NCI-H1105 (cell line): Measurements from ENCODE around the gene CDKN1A.

Experiments
- DNase-seq: peaks from one replicate; lab custom pipeline; 2025; lab: John Stamatoyannopoulos, UW

CDKN1A gene

DNA sequence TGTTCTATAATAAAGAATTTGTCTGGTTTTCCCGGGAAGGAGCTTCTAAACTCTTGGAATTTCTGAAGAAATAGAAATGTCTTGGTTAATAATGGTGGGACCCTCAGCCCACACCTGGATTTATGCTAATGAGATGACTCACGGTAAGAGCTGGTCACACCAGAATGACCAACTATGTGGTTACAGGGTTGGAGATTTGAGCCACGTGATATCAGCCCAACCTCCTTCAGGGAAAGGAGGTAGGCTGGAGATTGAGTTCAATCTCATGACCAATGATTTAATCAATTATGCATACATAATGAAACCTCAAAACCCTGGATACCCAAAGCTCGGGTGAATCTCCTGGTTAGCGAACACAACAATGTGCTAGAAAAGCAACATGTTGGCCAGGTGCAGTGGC, 22.1 kb upstream of the CDKN1A start:
- DNase-seq, result no peak

DNA sequence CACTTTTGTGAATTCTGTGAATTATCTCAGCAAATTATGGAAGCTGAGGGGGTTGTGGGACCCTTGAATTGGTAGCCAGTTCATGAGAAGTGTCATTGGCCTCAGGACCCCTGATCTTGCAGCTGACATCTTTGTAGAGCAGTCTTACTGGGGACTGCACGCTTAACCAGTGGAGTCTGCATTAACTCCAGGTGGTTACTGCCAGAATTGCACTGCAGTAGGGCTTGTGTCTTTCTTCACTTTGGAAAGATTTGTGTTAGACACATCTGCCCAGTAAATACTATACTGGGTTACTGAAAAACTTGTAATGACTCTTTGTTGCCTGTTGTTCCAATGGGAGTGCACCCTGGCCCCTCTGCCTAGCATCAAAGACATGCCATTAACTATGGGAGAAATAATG, 21.2 kb upstream of the CDKN1A start:
- no peak for DNase-seq

DNA sequence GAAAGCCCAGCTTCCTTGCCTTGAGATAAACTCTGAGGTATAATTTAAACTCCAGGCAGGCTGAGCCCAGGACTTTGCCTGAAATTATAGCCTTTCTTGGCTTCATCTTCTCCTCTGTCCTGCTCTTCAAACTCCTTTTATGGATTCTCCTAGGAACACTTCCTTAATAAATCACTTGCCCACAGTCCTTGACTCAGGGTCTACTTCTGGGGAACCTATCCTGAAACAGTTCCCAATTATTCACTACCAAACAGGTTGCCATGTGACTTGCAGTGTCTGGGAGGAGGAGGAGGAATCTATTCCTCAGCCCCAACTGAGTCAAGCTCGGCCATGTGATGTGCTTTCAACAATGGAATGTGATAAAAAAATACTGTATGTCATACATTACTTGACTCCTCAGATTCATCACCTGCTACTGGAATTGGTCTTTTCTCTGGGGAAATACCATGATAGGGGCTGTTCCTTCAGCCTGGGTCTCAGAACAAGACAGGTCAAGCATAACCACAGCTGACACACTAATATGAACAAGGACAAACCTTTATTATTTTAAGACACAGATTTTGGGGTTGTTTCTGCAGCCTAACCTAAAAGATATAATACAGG, 20.5 kb upstream of the CDKN1A start:
- no peak for DNase-seq

DNA sequence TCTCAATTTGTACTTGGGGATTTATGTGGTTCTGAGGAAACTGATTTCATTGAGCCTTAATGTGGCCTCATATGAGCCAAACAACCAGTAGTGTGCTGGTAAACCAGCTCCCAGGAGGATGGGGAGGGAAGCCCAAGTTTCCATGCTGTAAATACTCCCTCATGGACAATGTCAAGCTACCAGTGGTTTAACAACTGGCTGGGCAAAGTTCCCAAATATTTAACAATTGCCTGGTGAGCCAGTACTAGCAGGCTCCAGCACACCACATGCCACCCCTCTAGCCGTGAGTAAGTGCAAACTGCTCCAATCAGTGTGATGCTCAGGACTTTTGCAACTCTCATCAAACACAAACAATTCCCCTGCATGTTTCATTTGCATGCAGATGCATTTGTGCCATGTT, 19.2 kb upstream of the CDKN1A start:
- no peak for DNase-seq

DNA sequence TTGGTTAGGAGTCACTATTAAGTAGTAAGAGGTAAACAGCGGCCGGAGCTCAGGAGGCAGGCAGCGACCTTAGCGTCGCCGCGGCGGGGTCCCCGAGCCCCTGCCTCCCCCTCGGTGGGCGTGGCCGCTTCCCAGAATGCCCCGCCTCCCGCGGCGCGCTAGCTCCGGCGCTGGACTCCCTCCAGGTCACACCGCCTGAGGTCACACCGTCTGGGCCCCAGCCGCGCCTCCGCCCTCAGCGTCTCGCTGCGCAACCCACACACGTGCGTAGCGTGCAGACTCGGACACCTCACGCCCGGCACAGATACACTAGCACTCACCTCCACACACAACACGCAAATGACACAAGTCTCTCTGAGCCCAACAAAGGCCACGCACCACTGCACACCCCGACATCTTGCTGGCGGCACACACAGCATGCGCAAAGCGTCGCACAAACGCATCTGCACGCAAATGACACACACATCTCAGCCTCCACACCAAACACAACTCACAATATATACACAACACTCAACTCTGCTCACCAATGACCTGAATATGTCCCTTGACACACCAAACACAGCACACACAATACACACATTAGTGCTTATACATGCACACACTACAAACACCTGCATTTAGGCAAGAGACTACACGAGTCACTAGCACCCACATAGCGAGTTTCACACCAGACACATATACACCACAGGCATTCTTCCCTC, 17.6 kb upstream of the CDKN1A start:
- no peak for DNase-seq

DNA sequence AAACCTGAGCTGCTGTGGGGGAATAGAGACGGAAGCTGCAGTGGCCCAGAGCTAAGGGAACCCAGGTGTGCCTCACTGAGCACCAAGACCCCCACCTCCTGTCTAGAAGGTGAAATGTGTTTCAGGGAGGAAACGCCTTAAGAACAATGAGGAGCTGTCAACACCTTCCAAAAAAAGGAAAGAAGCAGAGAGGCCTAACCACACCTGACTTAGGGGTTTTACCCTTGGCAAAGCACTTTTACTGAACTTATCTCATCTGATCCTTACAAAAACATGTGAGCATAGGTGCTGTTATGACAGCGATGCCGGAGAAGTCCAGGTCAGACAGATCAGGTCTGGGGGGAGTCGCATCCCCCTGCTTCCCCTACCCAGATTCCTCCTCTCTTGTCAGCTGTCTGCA, 16.1 kb upstream of the CDKN1A start:
- no peak for DNase-seq

DNA sequence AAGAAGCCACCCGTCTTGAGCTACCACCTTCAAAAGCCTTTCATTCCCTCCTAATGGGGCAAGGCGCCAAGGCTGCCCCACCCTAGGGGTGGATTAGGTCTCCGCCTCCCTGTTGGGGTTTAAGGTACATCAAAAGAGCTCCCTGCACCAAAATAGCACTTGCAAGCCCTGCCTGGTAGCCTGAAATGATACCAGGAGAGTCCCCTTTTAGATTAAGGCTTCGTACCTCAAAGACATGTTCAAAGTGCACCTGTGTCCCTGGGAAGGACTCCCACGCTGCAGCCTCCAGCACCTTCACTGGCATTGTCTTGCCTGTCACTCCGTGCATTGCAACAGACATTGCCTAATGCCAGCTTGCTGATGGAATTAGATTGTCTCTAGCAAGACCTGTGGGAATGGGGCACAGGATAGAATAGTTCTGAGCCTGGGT, 15.7 kb upstream of the CDKN1A start:
- DNase-seq, result no peak

DNA sequence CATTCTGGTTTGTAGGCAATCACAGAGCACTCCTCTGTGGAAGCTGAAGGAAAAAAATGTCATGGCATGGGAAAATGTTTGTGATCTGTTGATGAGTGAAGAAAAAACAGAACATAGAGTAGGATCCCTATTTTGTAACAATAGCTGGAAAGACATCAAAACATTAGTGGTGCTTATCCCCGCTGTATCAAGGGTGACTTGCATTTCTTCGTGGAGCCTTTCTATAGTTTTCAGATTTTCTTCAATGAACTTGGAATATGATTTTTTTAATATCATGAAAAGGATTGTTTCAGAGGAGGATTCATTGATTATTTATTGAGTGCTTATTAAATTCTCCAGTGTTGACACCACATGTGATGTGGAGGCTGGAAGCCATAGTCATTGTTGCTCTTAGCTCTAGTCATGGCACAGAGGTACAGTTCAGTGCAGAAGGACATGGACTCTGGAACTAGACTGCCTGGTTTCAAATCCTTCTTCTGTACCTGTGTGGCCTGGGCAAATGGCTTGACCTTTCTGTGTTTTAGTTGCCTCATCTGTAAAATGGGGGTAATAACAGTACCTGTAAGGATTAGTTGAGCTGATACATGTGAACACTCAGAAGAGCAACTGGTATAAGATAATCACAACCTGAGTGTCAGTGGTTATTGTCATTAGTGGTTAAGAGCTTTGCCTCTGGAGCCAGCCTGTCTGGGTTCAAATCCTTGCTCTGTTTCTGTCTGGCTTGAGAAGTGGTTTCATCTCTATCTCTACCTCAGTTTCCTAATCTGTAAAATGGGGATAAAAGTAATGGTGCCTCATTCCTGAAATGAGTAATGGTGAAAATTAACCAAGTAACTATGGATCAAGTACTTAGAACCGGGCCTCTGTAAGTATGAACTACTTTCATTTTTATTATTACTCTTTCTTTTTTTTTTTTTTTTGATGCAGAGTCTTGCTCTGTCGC, 14.7 kb upstream of the CDKN1A start:
- no peak for DNase-seq

DNA sequence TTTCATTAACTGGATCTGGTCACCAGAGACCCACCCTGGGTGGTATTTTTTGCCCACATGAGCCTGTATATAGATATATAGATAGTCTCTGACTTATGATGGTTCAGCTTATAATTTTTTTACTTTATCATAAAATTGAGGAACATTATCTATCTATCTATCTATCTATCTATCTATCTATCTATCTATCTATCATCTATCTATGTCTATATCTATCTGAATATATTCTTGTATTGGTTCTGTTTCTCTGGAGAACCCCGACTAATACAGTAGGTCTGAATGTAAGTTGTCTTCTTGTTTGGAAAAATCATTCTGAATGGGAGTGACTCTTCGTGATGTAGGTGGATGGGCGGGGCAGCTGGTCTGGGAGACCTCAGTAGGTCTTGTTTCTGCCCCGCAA, 13.3 kb upstream of the CDKN1A start:
- DNase-seq, result no peak

DNA sequence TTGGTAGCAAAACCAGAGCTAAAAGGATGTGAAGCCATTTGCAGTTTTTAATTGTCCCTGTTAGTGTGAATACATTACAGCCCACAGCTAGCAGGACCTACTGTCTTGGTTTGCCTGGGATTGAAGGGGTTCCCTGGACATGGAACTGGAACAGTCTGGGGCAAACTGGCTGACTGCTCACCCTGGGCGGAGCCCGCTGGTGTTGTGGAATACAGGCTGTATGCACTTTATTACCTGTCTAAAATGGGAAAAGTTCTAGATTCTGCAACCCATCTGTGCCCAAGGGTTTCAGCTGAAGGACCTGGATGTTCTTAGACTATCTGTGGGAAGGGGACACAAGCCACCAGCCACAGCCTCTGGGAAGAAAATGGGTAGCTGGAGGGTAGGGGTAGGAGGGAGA, 12.2 kb upstream of the CDKN1A start:
- no peak for DNase-seq

DNA sequence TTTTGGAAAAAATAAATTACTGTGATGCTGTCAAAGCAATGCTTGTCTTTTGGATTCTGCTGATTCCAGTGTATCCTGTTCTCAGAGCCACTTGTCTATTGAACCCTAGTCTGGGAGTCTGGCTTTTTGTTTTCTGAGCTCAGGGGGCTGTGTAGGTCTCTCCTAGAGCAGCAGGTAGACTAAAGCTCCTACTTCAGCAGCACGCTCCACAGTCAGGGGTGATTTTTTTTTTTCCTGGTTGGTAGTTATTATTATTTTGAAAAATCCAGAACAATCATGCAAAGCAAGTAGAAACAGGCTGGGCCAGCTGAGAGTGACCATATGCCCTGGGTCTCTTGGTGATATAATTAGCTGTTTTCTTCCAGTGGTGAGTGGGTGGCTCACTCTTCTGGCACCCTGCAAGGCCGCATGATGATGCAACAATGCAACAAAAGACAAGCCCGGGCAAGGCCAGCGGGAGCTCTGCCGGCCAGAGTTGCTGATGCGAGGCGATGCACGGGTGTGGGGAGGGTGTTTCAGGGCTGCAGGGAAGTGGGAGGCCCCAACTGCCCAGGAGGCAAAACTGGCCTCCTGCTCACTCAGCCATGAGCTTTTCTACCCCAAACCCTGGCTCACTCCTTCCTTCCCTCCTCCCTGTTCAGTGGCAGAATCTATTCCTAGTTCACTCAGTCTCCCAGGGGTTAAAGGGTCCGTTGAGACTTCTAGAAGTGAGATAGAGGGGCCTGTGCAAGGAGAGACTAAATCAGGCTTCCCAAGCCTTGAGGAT, 11.5 kb upstream of the CDKN1A start:
- DNase-seq, result peak; percentile 82

DNA sequence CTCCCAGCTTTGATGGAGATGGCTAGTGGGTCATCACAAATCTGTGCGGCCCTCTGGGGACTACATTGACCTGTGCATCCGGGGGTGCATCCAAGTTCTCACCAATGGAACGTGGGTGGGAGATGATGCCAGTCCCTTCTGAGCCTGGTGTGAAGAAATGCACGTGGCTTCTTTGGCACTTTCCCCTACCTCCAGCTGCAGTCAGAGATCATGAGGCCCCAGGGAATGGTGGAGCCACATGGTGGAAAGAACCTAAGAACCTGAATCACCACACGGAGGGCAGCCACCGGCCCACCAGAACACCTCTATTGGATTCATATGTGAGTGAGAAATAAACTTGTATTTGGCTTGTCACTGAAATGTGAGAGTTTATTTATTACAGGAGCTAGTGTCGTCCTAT, 9.9 kb upstream of the CDKN1A start:
- DNase-seq, result no peak

DNA sequence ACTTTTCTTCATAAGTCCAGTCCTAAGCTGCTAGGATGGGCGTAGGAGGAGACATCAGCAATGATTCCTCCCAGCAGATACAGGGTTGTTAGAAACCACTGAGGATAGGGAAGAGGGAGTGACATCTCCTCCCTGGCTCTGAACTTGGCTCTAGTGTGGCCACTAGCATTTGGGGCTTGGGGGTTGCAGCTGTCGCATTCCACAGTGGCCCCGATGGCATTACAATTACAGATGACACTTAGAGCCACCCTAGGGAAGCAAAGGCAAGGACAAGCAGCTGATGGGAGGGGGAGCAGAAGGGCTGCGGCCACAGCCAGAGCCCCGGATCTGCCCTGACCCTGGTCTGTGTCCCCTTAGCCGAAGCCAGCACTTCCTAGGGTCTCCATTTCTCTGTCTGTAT, 9.5 kb upstream of the CDKN1A start:
- DNase-seq, result no peak

DNA sequence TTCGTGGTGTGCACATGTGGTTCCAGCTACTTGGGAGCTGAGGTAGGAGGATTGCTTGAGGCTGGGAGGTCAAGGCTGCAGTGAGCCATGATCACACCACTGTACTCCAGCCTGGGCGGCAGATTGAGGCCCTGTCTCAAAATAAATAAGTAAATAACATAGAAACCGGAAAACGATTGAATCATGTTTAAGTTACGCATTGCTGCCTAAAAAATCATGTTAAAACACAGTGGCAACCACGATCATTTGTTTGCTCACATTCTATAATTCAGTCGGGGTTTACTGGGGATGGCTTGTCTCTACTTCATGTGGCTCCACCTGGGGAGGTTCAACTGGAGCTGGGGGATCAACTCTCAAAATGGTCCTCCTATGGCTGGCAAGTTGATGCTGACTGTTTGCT, 8.2 kb upstream of the CDKN1A start:
- no peak for DNase-seq

DNA sequence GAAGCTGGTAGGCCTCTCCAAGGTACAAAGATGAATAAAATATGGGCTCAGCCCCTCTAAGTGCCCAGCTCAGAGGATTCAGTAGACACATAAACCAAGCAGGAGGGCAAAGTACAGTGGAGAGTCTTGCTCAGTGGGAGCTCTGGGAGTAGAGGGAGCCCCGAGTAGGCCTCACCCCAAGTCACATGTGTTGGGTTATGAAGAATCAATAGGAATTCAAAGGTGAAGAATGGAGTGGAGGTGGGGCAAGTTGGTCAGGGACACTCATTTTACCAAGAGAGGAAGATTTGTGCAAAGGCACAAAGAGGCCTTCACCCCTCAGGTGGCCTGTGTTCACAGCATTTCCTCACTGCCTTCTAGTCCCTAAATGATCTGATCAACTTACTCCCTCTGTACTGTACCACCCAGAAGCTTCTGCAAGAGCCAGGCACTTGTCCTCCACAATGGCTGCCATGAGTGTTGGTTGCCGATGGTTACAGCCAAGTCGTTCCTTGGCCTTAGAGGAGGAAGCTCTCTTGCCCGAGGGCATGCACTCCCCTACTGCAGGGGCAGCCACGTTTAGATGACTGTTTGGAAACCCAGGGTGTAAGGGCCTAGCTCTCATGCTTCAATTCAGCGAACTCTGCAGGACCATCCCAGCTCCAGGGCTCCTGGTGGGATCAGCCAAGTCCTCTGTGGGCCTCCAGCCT, 6.7 kb upstream of the CDKN1A start:
- no peak for DNase-seq

DNA sequence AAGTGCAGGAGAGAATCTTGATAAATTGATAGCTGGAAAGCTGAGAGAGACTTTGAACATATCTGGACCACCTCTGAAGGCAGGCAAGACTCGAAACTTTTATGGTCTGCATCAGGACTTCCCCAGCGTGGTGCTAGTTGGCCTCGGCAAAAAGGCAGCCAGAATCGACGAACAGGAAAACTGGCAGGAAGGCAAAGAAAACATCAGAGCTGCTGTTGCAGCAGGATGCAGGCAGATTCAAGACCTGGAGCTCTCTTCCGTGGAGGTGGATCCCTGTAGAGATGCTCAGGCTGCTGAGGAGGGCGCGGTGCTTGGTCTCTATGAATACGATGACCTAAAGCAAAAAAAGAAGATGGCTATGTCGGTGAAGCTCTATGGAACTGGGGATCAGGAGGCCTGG, 4.6 kb upstream of the CDKN1A start:
- DNase-seq, result no peak

DNA sequence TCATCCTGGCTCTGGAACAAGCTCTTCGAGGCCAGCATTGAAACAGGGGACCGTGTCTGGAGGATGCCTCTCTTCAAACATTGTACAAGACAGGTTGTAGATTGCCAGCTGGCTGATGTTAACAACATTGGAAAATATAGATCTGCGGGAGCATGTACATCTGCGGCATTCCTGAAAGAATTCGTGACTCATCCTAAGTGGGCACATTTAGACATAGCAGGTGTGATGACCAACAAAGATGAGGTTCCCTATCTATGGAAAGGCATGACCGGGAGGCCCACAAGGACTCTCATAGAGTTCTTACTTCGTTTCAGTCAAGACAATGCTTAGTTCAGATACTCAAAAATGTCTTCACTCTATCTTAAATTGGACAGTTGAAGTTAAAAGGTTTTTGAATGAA, 3.6 kb upstream of the CDKN1A start:
- DNase-seq, result no peak

DNA sequence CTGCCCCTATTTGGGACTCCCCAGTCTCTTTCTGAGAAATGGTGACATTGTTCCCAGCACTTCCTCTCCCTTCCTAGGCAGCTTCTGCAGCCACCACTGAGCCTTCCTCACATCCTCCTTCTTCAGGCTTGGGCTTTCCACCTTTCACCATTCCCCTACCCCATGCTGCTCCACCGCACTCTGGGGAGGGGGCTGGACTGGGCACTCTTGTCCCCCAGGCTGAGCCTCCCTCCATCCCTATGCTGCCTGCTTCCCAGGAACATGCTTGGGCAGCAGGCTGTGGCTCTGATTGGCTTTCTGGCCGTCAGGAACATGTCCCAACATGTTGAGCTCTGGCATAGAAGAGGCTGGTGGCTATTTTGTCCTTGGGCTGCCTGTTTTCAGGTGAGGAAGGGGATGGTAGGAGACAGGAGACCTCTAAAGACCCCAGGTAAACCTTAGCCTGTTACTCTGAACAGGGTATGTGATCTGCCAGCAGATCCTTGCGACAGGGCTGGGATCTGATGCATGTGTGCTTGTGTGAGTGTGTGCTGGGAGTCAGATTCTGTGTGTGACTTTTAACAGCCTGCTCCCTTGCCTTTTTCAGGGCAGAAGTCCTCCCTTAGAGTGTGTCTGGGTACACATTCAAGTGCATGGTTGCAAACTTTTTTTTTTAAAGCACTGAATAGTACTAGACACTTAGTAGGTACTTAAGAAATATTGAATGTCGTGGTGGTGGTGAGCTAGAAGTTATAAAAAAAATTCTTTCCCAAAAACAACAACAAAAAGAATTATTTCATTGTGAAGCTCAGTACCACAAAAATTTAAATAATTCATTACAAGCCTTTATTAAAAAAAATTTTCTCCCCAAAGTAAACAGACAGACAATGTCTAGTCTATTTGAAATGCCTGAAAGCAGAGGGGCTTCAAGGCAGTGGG, 2.1 kb upstream of the CDKN1A start:
- DNase-seq, result peak; percentile 24

DNA sequence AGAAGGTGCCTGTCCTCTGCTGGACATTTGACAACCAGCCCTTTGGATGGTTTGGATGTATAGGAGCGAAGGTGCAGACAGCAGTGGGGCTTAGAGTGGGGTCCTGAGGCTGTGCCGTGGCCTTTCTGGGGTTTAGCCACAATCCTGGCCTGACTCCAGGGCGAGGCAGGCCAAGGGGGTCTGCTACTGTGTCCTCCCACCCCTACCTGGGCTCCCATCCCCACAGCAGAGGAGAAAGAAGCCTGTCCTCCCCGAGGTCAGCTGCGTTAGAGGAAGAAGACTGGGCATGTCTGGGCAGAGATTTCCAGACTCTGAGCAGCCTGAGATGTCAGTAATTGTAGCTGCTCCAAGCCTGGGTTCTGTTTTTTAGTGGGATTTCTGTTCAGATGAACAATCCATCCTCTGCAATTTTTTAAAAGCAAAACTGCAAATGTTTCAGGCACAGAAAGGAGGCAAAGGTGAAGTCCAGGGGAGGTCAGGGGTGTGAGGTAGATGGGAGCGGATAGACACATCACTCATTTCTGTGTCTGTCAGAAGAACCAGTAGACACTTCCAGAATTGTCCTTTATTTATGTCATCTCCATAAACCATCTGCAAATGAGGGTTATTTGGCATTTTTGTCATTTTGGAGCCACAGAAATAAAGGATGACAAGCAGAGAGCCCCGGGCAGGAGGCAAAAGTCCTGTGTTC, 1.3 kb upstream of the CDKN1A start:
- peak; percentile 33 for DNase-seq
